Calu3 (cell line): ENCODE measurements around the gene LGI2. TPM values are rescaled to one million over a fixed set of nuclear protein-coding genes. Genes with fewer than 3 reads are reported as not detected.

Source experiments
- BruUV-seq: library from RNA; stranded (reverse); fragments of 400-500 nt; replicated peaks from 2 replicates; lab custom pipeline; 2021; lab: Mats Ljungman, UMichigan
- CTCF ChIA-PET: fragments of 300-600 bp; sonication (Branson Sonifier 250); formaldehyde crosslinking; loops from one replicate; lab custom pipeline; 2022; ENCODE audit warnings: antibody characterized with exemption; lab: Charles Lee
- DNase-seq: peaks from one replicate; pipeline ENCODE4 v3.0.0; 2022
- H3K27ac Mint-ChIP-seq: one replicate; pipeline ENCODE4 v1.8.0; 2022; ENCODE audit warnings: mixed read lengths; ENCODE audit not compliant: unreplicated experiment
- H3K27me3 Mint-ChIP-seq: one replicate; pipeline ENCODE4 v1.8.0; 2022; ENCODE audit warnings: mixed read lengths; ENCODE audit not compliant: unreplicated experiment
- H3K36me3 Mint-ChIP-seq: one replicate; pipeline ENCODE4 v1.8.0; 2022; ENCODE audit warnings: mild to moderate bottlenecking, moderate library complexity, mixed read lengths; ENCODE audit not compliant: insufficient read depth, unreplicated experiment
- H3K4me1 Mint-ChIP-seq: one replicate; pipeline ENCODE4 v1.8.0; 2022; ENCODE audit warnings: mild to moderate bottlenecking, low read depth, mixed read lengths; ENCODE audit not compliant: unreplicated experiment
- H3K4me3 Mint-ChIP-seq: one replicate; pipeline ENCODE4 v1.8.0; 2022; ENCODE audit warnings: mild to moderate bottlenecking, low read depth, moderate library complexity, mixed read lengths; ENCODE audit not compliant: unreplicated experiment
- H3K9me3 Mint-ChIP-seq: one replicate; pipeline ENCODE4 v1.8.0; 2022; ENCODE audit warnings: low read depth, mixed read lengths; ENCODE audit not compliant: unreplicated experiment
- CTCF ChIP-seq: fragments of 200-600 bp; IDR thresholded peaks from one replicate; pipeline ENCODE4 v1.8.0; 2022; ENCODE audit warnings: antibody characterized with exemption; ENCODE audit not compliant: unreplicated experiment
- intact Hi-C: fragments of 100-400 bp; cut with micrococcal nuclease; formaldehyde crosslinking; loops from one replicate; pipeline ENCODE4 v1.10.0; 2022; ENCODE audit not compliant: unreplicated experiment
- total RNA-seq: library from RNA; stranded (reverse); gene quantifications from 2 replicates; pipeline ENCODE4 v1.2.3, GENCODE V29; 2022

Gene LGI2
- total RNA-seq, 1 experiment from 2014 or later: 0.59 TPM

GRCh38 chr4:25001509-25001908 is 29.2 kb downstream of the LGI2 start:
- TF ChIP-seq CTCF: no peak
- CTCF ChIA-PET: no interaction called here

GRCh38 chr4:25000639-25001038 is 30.1 kb downstream of the LGI2 start:
- intact Hi-C loops: no loop called here
- no peak overlapping the region for H3K4me3 Mint-ChIP-seq
- no peaks in the 10 kb centered on the region for H3K36me3 Mint-ChIP-seq
- no TSS peak for BruUV-seq
- peaks cover 11% of the 10 kb centered on the region for H3K4me1 Mint-ChIP-seq
- TF ChIP-seq CTCF: no peak
- no peaks in the 10 kb centered on the region for H3K27me3 Mint-ChIP-seq
- H3K9me3 Mint-ChIP-seq: no peaks in the 10 kb centered on the region
- DNase-seq: no peak
- H3K27ac Mint-ChIP-seq: no peak overlapping the region
- CTCF ChIA-PET: no interaction called here

More at GRCh38 chr4:25001509-25001908, 29.2 kb downstream of the LGI2 start:
- no TSS peak for BruUV-seq
- Mint-ChIP-seq H3K27me3 (no peaks in the 10 kb centered on the region), H3K27ac (no peak overlapping the region), H3K4me1 (peaks cover 11% of the 10 kb centered on the region), H3K9me3 (no peaks in the 10 kb centered on the region), H3K4me3 (no peak overlapping the region), H3K36me3 (no peaks in the 10 kb centered on the region)
- DNase-seq: no peak
- intact Hi-C loops: no loop called here

GRCh38 chr4:24999392-25000089 is 31.2 kb downstream of the LGI2 start:
- TF ChIP-seq CTCF: no peak
- BruUV-seq: no TSS peak
- DNase-seq: peak; percentile 2
- intact Hi-C loops: no loop called here
- Mint-ChIP-seq H3K27me3 (no peaks in the 10 kb centered on the region), H3K36me3 (no peaks in the 10 kb centered on the region), H3K4me3 (peak overlapping the region; percentile 9), H3K4me1 (peaks cover 11% of the 10 kb centered on the region), H3K27ac (no peak overlapping the region), H3K9me3 (no peaks in the 10 kb centered on the region)
- CTCF ChIA-PET: interaction anchor here (0.6 kb wide), 1 partner anchor 13 kb away, joined by 3 read pairs; no protein-coding TSS in a partner anchor

GRCh38 chr4:24995346-24995919 is 35.3 kb downstream of the LGI2 start:
- no peaks in the 10 kb centered on the region for H3K9me3 Mint-ChIP-seq
- BruUV-seq: no TSS peak
- no peak for DNase-seq
- no peaks in the 10 kb centered on the region for H3K36me3 Mint-ChIP-seq
- CTCF ChIA-PET: no interaction called here
- intact Hi-C loops: no loop called here
- H3K27ac Mint-ChIP-seq: no peak overlapping the region
- no peak overlapping the region for H3K4me3 Mint-ChIP-seq
- peaks cover 11% of the 10 kb centered on the region for H3K4me1 Mint-ChIP-seq
- no peak for TF ChIP-seq CTCF
- H3K27me3 Mint-ChIP-seq: no peaks in the 10 kb centered on the region
